Stimulated activated naive CD8-positive, alpha-beta T cell treated with anti-CD3 and anti-CD28 coated beads, Interleukin-15, amount 100 ng/mL, for 72 hours (primary cell): ENCODE data around the gene RASIP1.
"Not testable (repeated sequence)": the region's sequence is repeated elsewhere in the genome, so short reads cannot be mapped to it uniquely, and the experiment has no call there.

Experiments used
- ATAC-seq: fragments of 150-1000 bp; cut with Tn5 transposase; 2 replicates; pipeline ENCODE4 v1.10.0; 2021; ENCODE audit warnings: mild to moderate bottlenecking, moderate library complexity
- DNase-seq, 2 donors: peaks; one replicate each; pipeline ENCODE4 v3.0.0; 2021 to 2022
- H3K27ac Mint-ChIP-seq, 2 donors: one replicate each; pipeline ENCODE4 v1.8.0; 2022; ENCODE audit warnings: mild to moderate bottlenecking in 2 of 2, mixed read lengths in 2 of 2, moderate library complexity in 2 of 2
- H3K27me3 Mint-ChIP-seq: one replicate; pipeline ENCODE4 v1.8.0; 2022; ENCODE audit warnings: mixed read lengths
- H3K4me1 Mint-ChIP-seq: one replicate; pipeline ENCODE4 v1.8.0; 2022; ENCODE audit warnings: mild to moderate bottlenecking, mixed read lengths
- H3K4me3 Mint-ChIP-seq, 2 donors: one replicate each; pipeline ENCODE4 v1.8.0; 2022; ENCODE audit warnings: mild to moderate bottlenecking in 2 of 2, mixed read lengths in 2 of 2, moderate library complexity in 1 of 2
- H3K9me3 Mint-ChIP-seq, 2 donors: one replicate each; pipeline ENCODE4 v1.8.0; 2022; ENCODE audit warnings: mixed read lengths in 2 of 2

The RASIP1 gene

DNA sequence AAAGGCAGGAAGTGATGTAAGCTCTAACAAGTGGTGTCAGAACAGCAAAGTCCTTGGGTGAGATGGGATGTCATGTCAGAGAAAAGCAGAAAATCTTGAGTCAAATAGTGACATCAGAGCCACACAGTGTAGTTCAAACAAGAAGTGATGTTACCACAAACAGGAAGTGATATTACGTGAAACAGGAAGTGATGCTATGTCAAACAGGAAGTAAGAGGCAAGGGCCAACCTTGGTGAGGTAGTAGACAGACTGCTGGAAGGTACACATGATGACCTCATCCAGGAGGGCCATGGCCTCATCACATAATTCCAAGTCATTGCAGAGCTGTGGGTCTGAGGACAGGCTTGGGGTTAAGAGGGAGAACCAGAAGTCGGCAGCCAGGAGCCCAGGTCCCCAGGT lies 13.9 kb downstream of the RASIP1 start:
- peaks cover 23 to 24% of the 10 kb centered on the region in 2 donors for H3K9me3 Mint-ChIP-seq
- H3K4me3 Mint-ChIP-seq: peak overlapping the region; percentile 59 to 61
- DNase-seq (peak in 1 of 2 donors; percentile 39), ATAC-seq (peak; percentile 83)
- peak overlapping the region in 1 of 2 donors; percentile 87 for H3K27ac Mint-ChIP-seq
- H3K27me3 Mint-ChIP-seq: no peaks in the 10 kb centered on the region
- H3K4me1 Mint-ChIP-seq: peaks cover 31% of the 10 kb centered on the region

DNA sequence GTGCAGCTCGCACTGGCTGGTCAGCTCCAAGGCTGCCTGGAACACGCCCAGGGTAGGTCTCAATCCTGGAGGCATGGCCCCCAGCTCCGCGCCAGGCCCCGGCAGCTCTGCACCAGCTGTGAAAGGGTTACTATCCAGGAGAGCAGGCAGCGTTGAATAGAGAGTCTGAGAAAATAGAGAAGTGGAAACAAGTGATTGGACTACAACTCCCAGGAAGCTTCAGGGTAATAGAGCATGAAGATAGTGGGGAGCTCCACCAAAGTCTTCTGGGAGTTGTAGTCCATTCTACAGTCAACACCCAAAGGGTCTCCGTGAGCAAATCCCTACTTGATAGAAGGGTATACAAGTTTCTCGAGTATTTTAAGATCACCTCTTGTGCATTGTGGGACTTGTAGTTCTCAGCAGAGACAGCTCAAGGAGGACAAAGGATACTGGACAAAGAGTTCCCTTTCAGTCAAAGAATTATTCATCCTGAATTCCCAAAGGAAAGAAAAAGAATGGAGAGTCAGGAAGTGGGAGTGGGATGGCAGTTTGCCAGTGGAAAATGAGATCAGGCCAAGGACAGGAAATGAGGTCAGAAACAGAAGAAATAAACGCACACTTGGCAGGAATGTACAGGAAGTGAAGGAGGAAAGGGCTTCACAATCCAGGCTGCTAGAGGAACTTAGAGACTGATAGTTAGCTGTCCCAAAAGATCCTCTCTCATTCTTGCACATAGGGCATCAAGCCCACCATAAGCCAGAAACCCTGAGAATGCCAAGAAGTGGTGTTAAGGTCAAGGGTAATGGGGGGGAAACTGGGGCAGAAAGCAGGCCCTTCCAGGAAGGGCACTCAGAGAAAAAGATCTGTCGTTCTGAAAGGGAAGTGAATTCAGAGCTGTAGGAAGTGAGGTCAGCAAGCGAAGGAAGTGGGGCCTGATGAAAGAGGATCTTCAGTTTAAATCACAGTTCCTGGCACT lies 15.3 kb downstream of the RASIP1 start:
- Mint-ChIP-seq H3K4me3 (peak overlapping the region; percentile 60 to 81), H3K27me3 (no peaks in the 10 kb centered on the region), H3K27ac (peak overlapping the region; percentile 83 to 97), H3K4me1 (peaks cover 45% of the 10 kb centered on the region), H3K9me3 (peaks cover 23 to 24% of the 10 kb centered on the region in 2 donors)
- no peak for DNase-seq
- peak; percentile 47 for ATAC-seq

DNA sequence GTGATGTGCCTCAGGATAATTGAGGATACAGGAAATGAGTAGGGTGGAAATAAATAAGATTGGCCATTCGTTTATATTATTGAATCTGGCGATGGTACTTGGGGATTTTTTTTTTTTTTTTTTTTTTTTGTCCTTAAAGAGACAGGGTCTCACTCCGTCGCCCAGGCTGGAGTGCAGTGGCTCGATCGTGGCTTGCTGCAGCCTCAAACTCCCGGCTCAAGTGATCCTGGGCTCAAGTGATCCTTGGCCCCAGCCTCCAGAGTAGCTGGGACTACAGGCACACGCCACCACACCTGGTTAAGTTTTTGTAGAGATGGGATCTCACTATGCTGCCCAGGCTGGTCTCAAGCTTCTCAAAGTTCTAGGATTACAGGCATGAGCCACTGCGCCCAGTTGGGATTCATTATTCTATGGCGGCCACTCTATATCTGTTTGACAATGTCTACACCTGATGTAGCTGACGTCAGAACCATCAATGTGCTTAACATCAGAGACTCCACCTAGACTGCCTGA lies 18.2 kb downstream of the RASIP1 start:
- Mint-ChIP-seq H3K4me3 (peak overlapping the region in 1 of 2 donors; percentile 26), H3K27ac (no peak overlapping the region), H3K27me3 (no peaks in the 10 kb centered on the region), H3K9me3 (peaks cover 23 to 24% of the 10 kb centered on the region in 2 donors), H3K4me1 (peaks cover 54% of the 10 kb centered on the region)
- no peak for DNase-seq
- no peak for ATAC-seq

DNA sequence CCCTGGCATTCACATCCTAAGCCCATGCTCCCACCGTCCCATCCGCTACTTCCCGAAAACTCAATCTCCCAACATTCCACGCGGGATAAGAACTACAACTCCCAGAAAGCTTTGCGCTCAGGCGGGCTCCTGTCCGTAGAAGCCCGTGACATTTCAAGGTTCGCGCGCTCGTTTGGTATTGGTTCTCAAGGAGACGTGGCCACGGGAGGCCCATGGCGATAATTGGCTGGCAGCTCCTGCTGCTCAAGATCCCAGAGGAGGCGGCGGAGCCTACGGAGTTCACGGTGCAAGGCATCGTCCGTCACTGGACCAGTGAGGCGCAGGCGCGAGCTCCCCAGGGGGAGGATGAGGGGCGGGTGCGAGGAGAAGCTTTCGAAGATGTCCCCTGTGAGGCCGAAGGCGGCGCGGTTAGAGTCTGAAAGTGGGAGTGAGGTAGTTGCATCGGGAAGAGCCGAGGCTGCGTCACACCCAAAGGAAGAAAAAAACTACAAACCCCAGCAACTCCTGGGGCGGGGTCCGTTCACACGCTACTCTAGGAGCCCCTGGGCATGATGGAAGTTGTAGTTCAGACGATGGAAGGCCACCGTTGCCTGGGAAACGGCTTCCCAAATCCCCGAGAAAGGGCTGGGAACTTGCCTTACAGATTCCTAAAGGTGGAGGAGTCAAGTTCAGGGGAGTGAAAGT lies 19.7 kb downstream of the RASIP1 start:
- peaks cover 10 to 12% of the 10 kb centered on the region in 2 donors for H3K9me3 Mint-ChIP-seq
- peak; percentile 95 for ATAC-seq
- peak overlapping the region; percentile 87 to 88 for H3K4me3 Mint-ChIP-seq

DNA sequence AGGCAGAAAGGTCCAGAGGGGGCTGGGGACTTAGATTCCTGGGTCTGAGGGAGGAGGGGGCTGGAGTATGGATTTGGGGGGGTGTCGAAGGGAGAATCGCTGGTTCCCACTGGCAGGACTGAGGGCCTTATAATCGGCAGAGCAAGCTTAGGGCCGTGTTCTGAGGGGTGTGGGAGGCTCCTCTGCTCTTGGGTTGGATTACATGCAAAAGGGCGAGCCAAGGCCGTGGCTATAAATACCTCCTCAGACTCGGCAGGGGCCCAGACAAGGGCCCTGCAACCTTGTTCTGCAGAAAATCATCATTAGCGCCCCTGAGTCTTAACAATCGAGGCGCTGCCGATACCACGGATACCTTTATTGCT lies 20.2 kb downstream of the RASIP1 start:
- Mint-ChIP-seq H3K4me3 (peak overlapping the region; percentile 87 to 88), H3K4me1 (peaks cover 41% of the 10 kb centered on the region), H3K9me3 (peaks cover 5 to 7% of the 10 kb centered on the region in 2 donors), H3K27me3 (no peaks in the 10 kb centered on the region), H3K27ac (peak overlapping the region in 1 of 2 donors; percentile 97)
- DNase-seq (no peak), ATAC-seq (peak; percentile 47)

More for the DNA sequence above, 19.7 kb downstream of the RASIP1 start:
- Mint-ChIP-seq H3K4me1 (peaks cover 43% of the 10 kb centered on the region), H3K27me3 (no peaks in the 10 kb centered on the region), H3K27ac (peak overlapping the region; percentile 93 to 97)
- peak; percentile 92 to 95 for DNase-seq

DNA sequence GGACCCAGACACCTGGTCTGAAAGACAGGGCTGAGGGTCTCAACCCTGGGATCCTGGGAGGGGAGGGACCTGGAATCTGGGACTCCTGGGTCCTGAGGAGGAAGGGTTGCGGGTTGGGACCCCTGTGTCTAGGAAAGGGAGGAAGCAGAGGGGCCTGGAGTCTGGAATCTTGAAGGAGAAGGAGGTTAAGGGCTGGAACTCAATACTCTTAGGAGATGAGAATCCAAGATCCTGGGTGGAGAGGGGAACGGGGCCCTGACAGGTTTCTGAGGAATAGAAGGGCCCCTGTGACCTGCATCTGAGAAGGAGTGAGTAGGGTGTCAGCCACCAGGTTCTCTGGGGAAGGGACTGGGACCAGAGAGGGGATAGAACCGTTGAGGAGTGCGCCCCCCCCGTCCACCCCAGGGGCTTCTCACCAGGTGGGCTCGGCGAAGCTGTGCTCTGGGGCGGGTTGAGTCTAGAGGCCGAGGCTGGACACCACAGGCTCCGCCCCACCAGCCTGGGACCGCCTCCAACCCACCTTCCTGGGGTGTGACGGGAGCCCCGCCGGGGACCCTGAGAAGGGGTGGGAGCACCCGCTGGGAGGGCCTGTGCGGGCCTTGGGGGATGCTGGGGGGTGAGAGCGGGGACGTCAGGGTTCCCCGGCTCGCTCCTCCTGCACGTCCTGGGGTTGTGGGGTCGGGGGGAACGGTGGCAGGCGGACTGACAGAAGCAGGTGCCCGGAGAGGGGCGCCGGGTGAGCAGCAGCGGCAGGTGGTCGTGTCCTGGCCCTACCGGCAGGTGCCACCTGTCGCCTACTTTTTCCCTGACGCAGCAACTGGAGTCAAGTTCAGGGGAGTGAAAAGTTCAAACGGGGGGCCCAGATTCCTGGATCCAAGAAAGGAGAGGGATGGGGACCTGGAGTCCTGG lies 20.9 kb downstream of the RASIP1 start, which contains the start of gene MAMSTR:
TSS of gene MAMSTR (minus strand) at position 463 of the 909 bp plus-strand sequence. CDS start 694 bp downstream, outside the sequence.
- H3K27me3 Mint-ChIP-seq: no peaks in the 10 kb centered on the region
- ATAC-seq (no peak), DNase-seq (no peak)
- peaks cover 0 to under 1% of the 10 kb centered on the region in 2 donors for H3K9me3 Mint-ChIP-seq
- peak within 1 kb of the TSS; percentile 93 to 97 for H3K27ac Mint-ChIP-seq
- H3K4me1 Mint-ChIP-seq: peaks cover 41% of the 10 kb centered on the region
- peak within 1 kb of the TSS; percentile 87 to 88 for H3K4me3 Mint-ChIP-seq

DNA sequence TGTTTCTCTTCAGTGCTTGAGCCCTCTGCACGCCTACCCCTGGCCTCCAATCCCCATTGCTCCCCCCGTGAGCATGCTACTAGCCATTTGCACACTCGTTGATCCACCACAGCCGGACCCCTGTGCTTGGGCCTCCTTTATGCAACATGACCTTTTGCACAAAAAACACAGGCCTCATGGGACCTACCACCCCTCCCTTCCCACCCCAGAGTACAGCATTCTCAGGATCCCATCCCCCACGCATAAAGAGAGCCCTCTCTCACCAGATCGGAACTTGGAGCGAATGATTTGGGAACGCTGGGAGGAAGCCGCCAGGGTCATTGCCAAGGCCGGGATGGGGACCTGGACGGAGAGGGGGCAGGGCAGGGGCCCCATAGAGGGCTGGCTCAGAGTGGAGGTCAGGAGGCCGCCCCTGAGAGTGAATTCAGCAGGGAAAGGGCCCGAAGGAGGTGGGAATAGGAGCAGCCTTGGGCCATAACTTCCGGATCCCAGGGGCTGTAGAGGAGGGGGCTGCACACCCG lies 21.6 kb downstream of the RASIP1 start:
- Mint-ChIP-seq H3K4me1 (peaks cover 42% of the 10 kb centered on the region), H3K27me3 (no peaks in the 10 kb centered on the region), H3K4me3 (no peak overlapping the region), H3K27ac (no peak overlapping the region), H3K9me3 (no peaks in the 10 kb centered on the region)
- no peak for DNase-seq
- ATAC-seq: no peak

DNA sequence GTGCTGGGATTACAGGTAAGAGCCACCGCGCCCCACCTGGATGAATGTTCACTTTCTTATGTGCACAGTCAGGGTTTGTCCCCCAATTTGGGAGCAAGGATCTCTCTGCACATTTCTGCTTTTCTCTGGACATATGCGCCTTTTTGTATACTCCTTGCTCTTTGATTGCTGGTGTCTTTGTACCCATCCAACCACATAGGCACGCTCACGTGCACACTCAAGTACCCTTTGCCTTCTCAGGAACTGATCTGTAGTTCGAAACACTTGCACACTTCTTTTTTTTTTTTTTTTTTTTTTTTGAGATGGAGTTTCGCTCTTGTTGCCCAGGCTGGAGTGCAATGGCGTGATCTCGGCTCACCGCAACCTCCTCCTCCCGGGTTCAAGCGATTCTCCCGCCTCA lies 22.3 kb downstream of the RASIP1 start:
- not testable (repeated sequence) for H3K9me3 Mint-ChIP-seq, ATAC-seq, H3K27ac Mint-ChIP-seq

DNA sequence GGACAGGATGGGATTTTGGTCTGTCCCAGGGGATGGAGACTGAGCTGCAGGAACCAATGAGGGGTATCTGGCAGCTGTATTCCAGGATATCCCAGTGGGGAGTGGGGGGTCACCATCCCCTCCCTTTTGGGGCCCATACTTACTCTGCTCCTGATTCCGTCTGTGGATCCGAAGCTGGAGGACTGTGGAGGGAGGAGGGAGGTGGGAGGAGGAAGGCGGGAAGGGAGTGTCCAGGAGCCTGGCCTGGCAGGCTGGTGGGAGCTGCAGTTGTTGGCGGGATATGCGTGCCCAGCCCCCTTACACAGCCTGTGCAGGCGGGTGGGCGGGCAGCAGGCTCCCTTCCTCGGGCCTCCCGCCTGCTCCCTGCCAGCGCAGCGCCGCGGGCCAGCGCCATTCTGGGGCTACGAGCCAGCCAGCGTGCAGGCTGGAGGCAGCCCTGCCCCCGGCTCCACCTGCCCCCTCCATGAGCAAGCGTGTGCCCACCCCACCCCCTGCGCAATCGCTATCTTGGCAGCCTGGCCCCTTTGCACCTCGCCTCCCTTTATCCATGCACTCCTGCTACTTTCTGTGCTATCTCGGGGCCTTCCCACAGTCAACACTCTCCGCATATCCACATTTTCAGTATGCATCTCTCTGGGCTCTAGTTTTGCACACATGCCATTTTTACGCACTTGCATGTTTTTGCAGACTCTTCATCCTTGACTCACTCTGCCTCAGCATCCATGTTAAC lies 23.7 kb downstream of the RASIP1 start:
- no peaks in the 10 kb centered on the region for H3K27me3 Mint-ChIP-seq
- H3K4me1 Mint-ChIP-seq: peaks cover 51% of the 10 kb centered on the region
- no peaks in the 10 kb centered on the region for H3K9me3 Mint-ChIP-seq
- no peak for ATAC-seq
- no peak overlapping the region for H3K27ac Mint-ChIP-seq
- no peak for DNase-seq
- H3K4me3 Mint-ChIP-seq: no peak overlapping the region

More for the DNA sequence above, 22.3 kb downstream of the RASIP1 start:
- not testable (repeated sequence) for DNase-seq, H3K27me3 Mint-ChIP-seq, H3K4me3 Mint-ChIP-seq
- H3K4me1 Mint-ChIP-seq: peaks cover 48% of the 10 kb centered on the region

DNA sequence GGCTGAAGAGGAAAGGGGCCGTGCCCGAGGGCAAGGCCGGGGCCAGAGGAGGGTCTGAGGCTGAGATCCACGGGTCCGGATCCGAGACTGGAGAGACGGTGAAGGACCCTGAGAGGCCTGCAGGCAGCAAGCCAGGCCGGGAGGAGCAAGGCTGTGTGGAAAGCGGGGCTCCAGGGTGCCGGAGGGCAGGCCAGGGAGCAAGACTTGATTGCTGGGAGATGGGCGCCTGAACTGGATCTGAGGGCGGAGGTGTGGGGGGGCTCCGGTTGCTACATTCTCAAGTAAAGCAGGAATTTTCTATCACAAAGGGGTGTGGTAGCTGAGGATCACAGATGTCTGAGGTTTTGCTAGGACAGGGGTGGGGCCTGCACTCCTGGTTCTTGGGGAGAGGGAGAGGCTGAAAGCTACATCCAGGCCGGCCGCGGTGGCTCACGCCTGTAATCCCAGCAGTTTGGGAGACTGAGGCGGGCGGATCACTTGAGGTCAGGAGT lies 24.7 kb downstream of the RASIP1 start:
- Mint-ChIP-seq H3K4me1 (peaks cover 41% of the 10 kb centered on the region), H3K27ac (no peak overlapping the region), H3K27me3 (no peaks in the 10 kb centered on the region), H3K9me3 (peaks cover 0 to 7% of the 10 kb centered on the region in 2 donors), H3K4me3 (no peak overlapping the region)
- ATAC-seq (no peak), DNase-seq (no peak)

DNA sequence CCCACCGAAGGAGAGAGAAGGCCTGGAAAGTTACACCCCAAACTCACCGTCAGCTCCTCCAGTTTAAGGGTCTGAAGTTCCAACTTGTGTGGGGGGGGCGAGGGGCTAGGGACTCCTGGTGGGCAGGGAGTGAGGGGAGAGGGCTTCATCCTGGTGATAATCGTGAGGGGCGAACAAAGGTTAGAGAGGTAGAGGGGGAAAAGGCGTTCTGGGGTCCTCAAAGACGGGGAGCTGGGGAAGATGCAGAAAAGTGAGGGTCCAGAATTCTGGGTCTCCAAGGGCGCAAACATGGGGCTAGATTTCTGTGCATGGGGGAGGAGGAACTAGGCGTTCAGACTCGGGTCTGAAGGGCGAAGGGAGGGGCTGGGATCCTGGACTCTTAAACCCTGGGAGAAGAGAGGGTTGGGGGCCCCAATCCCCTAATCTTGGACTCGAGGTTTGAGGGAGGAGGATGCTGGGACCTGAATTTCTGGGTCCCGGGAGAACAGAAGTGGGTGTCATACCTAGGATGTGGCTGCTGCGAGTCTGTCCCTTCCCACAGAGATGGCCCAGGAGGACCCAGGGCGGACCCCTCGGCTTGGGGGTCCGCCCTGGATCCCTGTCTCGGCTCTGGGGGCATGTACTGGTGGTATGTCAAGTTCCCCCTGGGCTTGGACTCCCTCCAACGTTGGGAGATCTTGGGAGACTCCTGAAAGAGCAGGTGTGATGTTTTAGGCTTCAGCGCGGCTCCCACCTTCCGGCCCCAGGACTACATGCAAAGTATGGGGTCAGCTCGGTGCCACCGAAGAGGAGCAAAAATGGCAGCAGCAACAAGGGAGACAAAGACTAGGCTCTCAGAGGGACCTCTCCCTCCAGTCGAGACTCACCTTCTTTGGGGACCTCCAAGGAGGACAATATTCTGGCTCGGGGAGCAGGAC lies 25.4 kb downstream of the RASIP1 start:
- peak overlapping the region; percentile 96 to 97 for H3K27ac Mint-ChIP-seq
- H3K9me3 Mint-ChIP-seq: peaks cover 0 to 9% of the 10 kb centered on the region in 2 donors
- peak overlapping the region; percentile 93 to 94 for H3K4me3 Mint-ChIP-seq
- DNase-seq (no peak), ATAC-seq (no peak)
- peaks cover 35% of the 10 kb centered on the region for H3K4me1 Mint-ChIP-seq
- H3K27me3 Mint-ChIP-seq: no peaks in the 10 kb centered on the region

DNA sequence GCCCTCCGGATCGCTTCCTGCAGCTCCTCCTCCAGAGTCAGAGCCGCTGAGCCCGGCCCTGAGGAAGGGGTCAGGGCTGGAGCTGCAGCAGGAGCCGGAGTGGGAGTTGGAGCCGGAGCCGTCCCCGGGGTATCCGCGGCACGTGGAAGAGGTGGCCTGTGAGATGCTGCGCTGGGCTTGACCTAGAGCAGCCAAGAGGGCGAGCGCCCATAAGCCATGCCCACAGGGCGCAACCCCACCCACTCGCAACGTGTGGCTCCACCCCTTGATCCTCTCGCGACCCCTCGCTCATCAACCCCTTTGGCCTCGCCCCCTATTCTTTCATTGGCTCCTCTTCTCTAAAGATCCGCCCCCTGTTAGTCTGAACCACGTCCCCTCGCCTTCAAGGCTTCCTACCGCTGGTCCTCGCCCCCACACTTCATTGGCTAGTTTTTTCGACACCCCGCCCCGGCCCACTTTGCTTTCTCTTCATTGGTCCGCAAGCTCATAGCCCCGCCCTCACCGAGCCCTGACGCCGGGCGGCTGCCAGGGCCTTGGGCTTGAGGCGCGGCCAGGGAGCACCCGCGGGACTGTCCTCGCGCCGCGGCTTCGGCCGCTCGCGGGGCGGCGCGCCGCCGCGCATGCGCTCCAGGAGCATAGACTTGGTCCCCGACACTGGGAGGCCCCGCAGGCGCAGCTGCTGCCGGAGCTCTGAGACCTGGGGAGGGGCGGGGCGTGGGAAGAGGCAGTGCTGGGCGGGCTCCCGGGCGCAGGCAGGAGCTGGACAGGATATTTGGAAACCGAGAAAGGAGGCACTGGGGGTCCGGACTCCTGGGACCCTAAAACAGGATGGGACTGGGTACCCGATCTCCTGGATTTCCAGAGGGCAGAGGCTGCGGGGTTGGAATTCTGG lies 26.3 kb downstream of the RASIP1 start:
- peaks cover 0 to 9% of the 10 kb centered on the region in 2 donors for H3K9me3 Mint-ChIP-seq
- H3K4me3 Mint-ChIP-seq: peak overlapping the region; percentile 93 to 94
- no peaks in the 10 kb centered on the region for H3K27me3 Mint-ChIP-seq
- H3K4me1 Mint-ChIP-seq: peaks cover 27% of the 10 kb centered on the region
- ATAC-seq: peak; percentile 94
- peak overlapping the region; percentile 96 to 97 for H3K27ac Mint-ChIP-seq
- peak; percentile 99 for DNase-seq
